Embryonic facial prominence (tissue), 1 donor: ENCODE data around the gene KLHL29.
"Not testable (repeated sequence)": the region's sequence is repeated elsewhere in the genome, so short reads cannot be mapped to it uniquely, and the experiment has no call there.

Experiments used
- DNase-seq: peaks from one replicate; pipeline ENCODE4 v3.0.0-alpha.2; 2016; ENCODE audit errors: extremely low spot score

Gene KLHL29

GRCh38 chr2:23384551-23385343, at the start of gene KLHL29:
Gene KLHL29 (plus strand): TSS chr2:23385179. CDS start chr2:23562197, 177,018 bp downstream.
- peak; percentile 46 for DNase-seq

GRCh38 chr2:23335550-23335949, 49.4 kb upstream of the KLHL29 start:
- DNase-seq, result no peak

- no peak for DNase-seq
These were observed 42.9 kb upstream of the KLHL29 start for GRCh38 chr2:23342075-23342474.

- DNase-seq, result no peak
These were observed 39.0 kb upstream of the KLHL29 start for GRCh38 chr2:23346029-23346428.

GRCh38 chr2:23346781-23347180, 38.2 kb upstream of the KLHL29 start:
- no peak for DNase-seq

- no peak for DNase-seq
These were observed 37.4 kb upstream of the KLHL29 start for GRCh38 chr2:23347471-23348092.

- DNase-seq, result not testable (repeated sequence)
These were observed 36.9 kb upstream of the KLHL29 start for GRCh38 chr2:23348093-23348481.

GRCh38 chr2:23349508-23349907, 35.5 kb upstream of the KLHL29 start:
- DNase-seq, result no peak

GRCh38 chr2:23350041-23350791, 34.8 kb upstream of the KLHL29 start:
- DNase-seq, result no peak

- DNase-seq, result no peak
These were observed 34.1 kb upstream of the KLHL29 start for GRCh38 chr2:23350792-23351355.

- peak; percentile 51 for DNase-seq
These were observed 33.4 kb upstream of the KLHL29 start for GRCh38 chr2:23351388-23352141.

GRCh38 chr2:23354554-23354953, 30.4 kb upstream of the KLHL29 start:
- DNase-seq, result no peak

GRCh38 chr2:23355001-23355400, 30.0 kb upstream of the KLHL29 start:
- no peak for DNase-seq

GRCh38 chr2:23356711-23357110, 28.3 kb upstream of the KLHL29 start:
- DNase-seq, result no peak

- DNase-seq, result no peak
These were observed 25.1 kb upstream of the KLHL29 start for GRCh38 chr2:23359631-23360567.

GRCh38 chr2:23360571-23361125, 24.3 kb upstream of the KLHL29 start:
- DNase-seq, result no peak

- no peak for DNase-seq
These were observed 23.8 kb upstream of the KLHL29 start for GRCh38 chr2:23361152-23361551.

GRCh38 chr2:23363268-23363667, 21.7 kb upstream of the KLHL29 start:
- no peak for DNase-seq

GRCh38 chr2:23363831-23364230, 21.1 kb upstream of the KLHL29 start:
- DNase-seq, result no peak

- DNase-seq, result no peak
These were observed 18.3 kb upstream of the KLHL29 start for GRCh38 chr2:23366720-23367119.
